Panc1 (cell line): ENCODE results near the gene HEXD. TPM values are rescaled to one million over a fixed set of nuclear protein-coding genes. Genes with fewer than 3 reads are reported as not detected.

ENCODE experiments used
- ATAC-seq: fragments of 200-7000 bp; cut with Tn5 transposase; 2 replicates; pipeline ENCODE4 v1.9.1; 2020; ENCODE audit warnings: mild to moderate bottlenecking, moderate library complexity
- BruUV-seq: library from RNA; stranded (reverse); fragments of 400-500 nt; replicated peaks from 2 replicates; lab custom pipeline; 2021; lab: Mats Ljungman, UMichigan
- CTCF ChIA-PET: fragments of 300-600 bp; sonication (Branson Sonifier 250); formaldehyde crosslinking; loops from one replicate; lab custom pipeline; 2022; ENCODE audit warnings: antibody characterized with exemption; lab: Charles Lee
- POLR2A ChIA-PET: fragments of 300-600 bp; sonication (Branson Sonifier 250); formaldehyde crosslinking; loops from one replicate; lab custom pipeline; 2022; ENCODE audit warnings: antibody characterized with exemption; lab: Charles Lee
- DNase-seq: peaks from one replicate; pipeline ENCODE4 v3.0.0-alpha.2; 2010; ENCODE audit warnings: low read depth, low spot score
- H3K27ac ChIP-seq: 2 replicates; pipeline ENCODE4 v1.5.1; 2011; ENCODE audit warnings: mild to moderate bottlenecking, low read length, inconsistent platforms
- H3K27me3 ChIP-seq: fragments of 200-500 bp; sonication (Bioruptor generic); 2 replicates; pipeline ENCODE4 v1.6.0; 2014; ENCODE audit warnings: low read length, inconsistent platforms; ENCODE audit not compliant: control insufficient read depth, insufficient read depth
- H3K36me3 ChIP-seq: fragments of 200-500 bp; sonication (Bioruptor generic); 2 replicates; pipeline ENCODE4 v1.5.1; 2014; ENCODE audit warnings: inconsistent platforms, mild to moderate bottlenecking, low read length, moderate library complexity; ENCODE audit not compliant: control insufficient read depth, insufficient read depth
- H3K4me1 ChIP-seq: 2 replicates; pipeline ENCODE4 v1.5.1; 2011; ENCODE audit warnings: inconsistent platforms, mild to moderate bottlenecking, low read length, moderate library complexity; ENCODE audit not compliant: control insufficient read depth, insufficient read depth
- H3K4me3 ChIP-seq, 2 experiments: 2 replicates each; pipeline ENCODE4 v1.5.1; 2011 to 2012; ENCODE audit warnings: low read depth in 2 of 2, low read length in 2 of 2, mild to moderate bottlenecking in 2 of 2, inconsistent platforms in 1 of 2, moderate library complexity in 1 of 2
- H3K9me3 ChIP-seq: fragments of 200-500 bp; sonication (Bioruptor generic); 2 replicates; pipeline ENCODE4 v1.5.1; 2014; ENCODE audit warnings: low read depth, mild to moderate bottlenecking, inconsistent platforms, low read length, moderate library complexity; ENCODE audit not compliant: control insufficient read depth, insufficient read depth
- CTCF ChIP-seq: fragments of 450-650 bp; IDR thresholded peaks from 2 replicates; pipeline ENCODE4 v1.5.1; 2017; ENCODE audit warnings: mild to moderate bottlenecking
- POLR2AphosphoS5 ChIP-seq: IDR thresholded peaks from 2 replicates; pipeline ENCODE4 v1.6.1; 2012; ENCODE audit warnings: mild to moderate bottlenecking, low read depth, low read length, moderate library complexity
- REST ChIP-seq, 2 experiments: IDR thresholded peaks; 2 replicates each; pipeline ENCODE4 v1.6.1; 2011 to 2012; ENCODE audit warnings: low read depth in 2 of 2, control low read depth in 1 of 2, low read length in 1 of 2, mild to moderate bottlenecking in 1 of 2, moderate library complexity in 1 of 2; ENCODE audit not compliant: insufficient read depth in 1 of 2
- SIN3A ChIP-seq: IDR thresholded peaks from 2 replicates; pipeline ENCODE4 v1.6.1; 2012; ENCODE audit warnings: low read depth, mild to moderate bottlenecking, low read length, moderate library complexity, borderline replicate concordance; ENCODE audit not compliant: insufficient read depth
- TCF7L2 ChIP-seq: IDR thresholded peaks from 2 replicates; pipeline ENCODE4 v1.6.1; 2011; ENCODE audit warnings: mild to moderate bottlenecking, low read depth, low read length, inconsistent platforms
- in situ Hi-C: cut with HindIII; loops from 2 replicates; pipeline ENCODE4 v1.10.0; 2016; ENCODE audit warnings: low sequenced_read_pairs, low pct_unique_long_range_greater_than_20kb
- intact Hi-C: fragments of 100-400 bp; cut with micrococcal nuclease; formaldehyde crosslinking; loops from one replicate; pipeline ENCODE4 v1.10.0; 2022; ENCODE audit not compliant: unreplicated experiment
- total RNA-seq: library from RNA; stranded (reverse); gene quantifications from one replicate; pipeline ENCODE4 v1.2.1, GENCODE V29; 2021; ENCODE audit not compliant: unreplicated experiment

The HEXD gene
- total RNA-seq, 1 experiment from 2014 or later = 25.6 TPM

GRCh38 chr17:82390860-82391435 lies 27.2 kb upstream of the HEXD start:
- ChIA-PET POLR2A (interaction anchor here (0.6 to 0.7 kb wide), 2 partner anchors 11 to 13 kb away, joined by 5 read pairs; no protein-coding TSS in a partner anchor), CTCF (no interaction called here)
- TSS peak; percentile 53 for BruUV-seq
- Histone ChIP-seq H3K27ac (no peak overlapping the region), H3K9me3 (no peaks in the 10 kb centered on the region), H3K4me3 (no peak overlapping the region), H3K27me3 (no peaks in the 10 kb centered on the region), H3K4me1 (peaks cover 18% of the 10 kb centered on the region), H3K36me3 (no peaks in the 10 kb centered on the region)
- TF ChIP-seq POLR2AphosphoS5 = no peak
- TF ChIP-seq CTCF = no peak
- TF ChIP-seq TCF7L2 = no peak
- no peak for TF ChIP-seq REST (IDR thresholded peaks at IDR 0.05; ENCODE audit: insufficient read depth in 1 of 2, low read depth in 2 of 2, low read length in 1 of 2)
- no peak for TF ChIP-seq SIN3A
- in situ Hi-C loops (no loop called here), intact Hi-C loops (no loop called here)
- ATAC-seq (no peak), DNase-seq (no peak)

- no peaks in the 10 kb centered on the region for H3K9me3 ChIP-seq
- ATAC-seq (no peak), DNase-seq (no peak)
- TF ChIP-seq CTCF (no peak), TCF7L2 (no peak), REST (IDR thresholded peaks at IDR 0.05; ENCODE audit: insufficient read depth in 1 of 2, low read depth in 2 of 2, low read length in 1 of 2) (no peak), POLR2AphosphoS5 (no peak), SIN3A (no peak)
- H3K27ac ChIP-seq = no peak overlapping the region
- H3K4me3 ChIP-seq = no peak overlapping the region
- no peaks in the 10 kb centered on the region for H3K36me3 ChIP-seq
- H3K4me1 ChIP-seq = peaks cover 13% of the 10 kb centered on the region
- BruUV-seq = no TSS peak
- intact Hi-C loops (no loop called here), in situ Hi-C loops (no loop called here)
- no peaks in the 10 kb centered on the region for H3K27me3 ChIP-seq
- ChIA-PET POLR2A (interaction anchor here (0.7 kb wide), 1 partner anchor 14 kb away, joined by 5 read pairs; no protein-coding TSS in a partner anchor), CTCF (interaction anchor here (0.6 kb wide), 1 partner anchor 8 kb away, joined by 4 read pairs; no protein-coding TSS in a partner anchor)
Observed at GRCh38 chr17:82391496-82392066, 26.6 kb upstream of the HEXD start.
